Right ventricle myocardium inferior (tissue), 1 donor: Measurements from ENCODE around the gene PAFAH1B1. TPM values are rescaled to one million over a fixed set of nuclear protein-coding genes. Genes with fewer than 3 reads are reported as not detected.
"Not testable (repeated sequence)": the region's sequence is repeated elsewhere in the genome, so short reads cannot be mapped to it uniquely, and the experiment has no call there.

Experiments
- ATAC-seq: fragments of 200-7000 bp; cut with Tn5 transposase; one replicate; pipeline ENCODE4 v1.9.1; 2020; ENCODE audit warnings: mild to moderate bottlenecking, moderate library complexity
- DNase-seq: peaks from one replicate; pipeline ENCODE4 v3.0.0; 2021; ENCODE audit errors: missing footprints
- intact Hi-C: fragments of 100-400 bp; cut with DNase I; formaldehyde crosslinking; loops from one replicate; pipeline ENCODE4 v1.11.0; 2022
- total RNA-seq: library from RNA; stranded (reverse); fragmentation: NEBNext Ultra II Directional; extraction: Animal tissue kit (Norgen Biotek cat#: 25700); gene quantifications from one replicate; pipeline ENCODE4 v1.2.1, GENCODE V29; 2021
- donor health status: DM: no; HTN: yes; CAD: no; lungs with severe emphysema.

The PAFAH1B1 gene
- total RNA-seq, 1 donor from 2014 or later = 115 TPM

DNA sequence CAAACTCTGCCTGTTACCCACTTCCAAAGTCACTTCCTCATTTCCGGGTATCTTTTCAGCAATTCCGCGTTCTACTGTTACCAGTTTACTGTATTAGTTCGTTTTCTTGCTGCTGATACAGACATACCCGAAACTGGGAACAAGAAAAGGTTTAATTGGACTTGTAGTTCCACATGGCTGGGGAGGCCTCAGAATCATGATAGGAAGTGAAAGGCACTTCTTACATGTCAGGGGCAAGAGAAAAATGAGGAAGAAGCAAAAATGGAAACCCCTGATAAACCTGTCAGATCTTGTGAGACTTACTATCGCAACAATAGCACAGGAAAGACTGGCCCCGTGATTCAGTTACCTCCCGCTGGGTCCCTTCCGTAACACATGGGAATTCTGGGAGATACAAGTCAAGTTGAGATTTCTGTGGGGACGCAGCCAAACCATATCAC lies 30.9 kb downstream of the PAFAH1B1 start:
- intact Hi-C loops = loop anchor here (10.0 kb wide), 1 partner anchor 110 kb away; the partner anchor contains the start of gene METTL16
- ATAC-seq (no peak), DNase-seq (no peak)

- DNase-seq, ATAC-seq: not testable (repeated sequence)
- intact Hi-C loops = loop anchor here (10.0 kb wide), 1 partner anchor 112 kb away; the partner anchor contains the start of gene METTL16
Observed at GRCh38 chr17:2626626-2627219, 33.3 kb downstream of the PAFAH1B1 start.

GRCh38 chr17:2628922-2629321 lies 35.5 kb downstream of the PAFAH1B1 start:
- ATAC-seq, DNase-seq: not testable (repeated sequence)
- intact Hi-C loops = loop anchor here (10.0 kb wide), 1 partner anchor 114 kb away; the partner anchor contains the start of gene METTL16

DNA sequence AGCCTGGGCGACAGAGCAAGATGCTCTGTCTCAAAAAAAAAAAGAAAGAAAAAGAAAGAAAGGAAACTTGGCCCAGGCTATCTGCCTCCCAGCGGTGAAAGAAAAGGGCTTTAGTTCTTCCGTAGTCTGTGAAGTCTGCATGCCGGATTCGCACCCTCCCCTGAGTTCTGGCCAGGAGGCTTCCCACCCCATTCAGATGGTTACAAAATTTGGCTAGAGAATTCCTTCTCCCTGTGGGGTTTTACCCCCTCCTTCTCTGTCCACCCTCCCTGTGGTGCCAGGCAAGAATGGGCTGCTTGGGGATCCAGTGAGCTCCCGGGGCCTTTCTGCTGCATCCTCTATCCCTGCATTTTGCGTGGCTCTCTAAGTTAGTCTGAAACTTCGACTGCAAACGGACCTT lies 37.8 kb downstream of the PAFAH1B1 start:
- intact Hi-C loops = loop anchor here (5.0 kb wide), 1 partner anchor 36 kb away; no protein-coding TSS in a partner anchor
- DNase-seq = no peak
- no peak for ATAC-seq

DNA sequence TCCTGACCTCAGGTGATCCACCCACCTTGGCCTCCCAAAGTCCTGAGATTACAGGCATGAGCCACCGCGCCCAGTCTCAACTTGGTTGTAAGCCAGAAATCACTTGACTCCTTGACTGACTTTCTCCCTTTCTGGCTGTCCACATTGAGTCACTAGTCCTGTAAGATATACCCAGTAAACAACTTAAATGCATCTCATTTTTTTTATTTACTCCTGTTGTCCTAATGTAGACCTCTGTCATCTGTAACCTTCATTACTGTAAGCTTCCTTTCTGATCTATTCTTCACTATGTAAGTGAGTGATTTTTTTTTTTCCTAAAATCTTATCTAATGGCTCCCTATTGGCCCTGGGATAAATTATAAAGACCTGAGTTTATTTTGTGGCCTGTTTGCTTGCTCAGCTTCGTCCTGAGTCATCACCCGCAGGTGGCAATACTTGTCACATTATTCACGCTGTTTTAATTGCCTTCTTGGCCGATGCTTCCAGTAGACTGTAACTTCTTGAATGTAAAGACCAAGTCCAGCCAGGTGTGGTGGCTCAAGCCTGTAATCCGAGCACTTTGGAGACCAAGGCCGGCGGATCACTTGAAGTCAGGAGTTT lies 41.0 kb downstream of the PAFAH1B1 start:
- intact Hi-C loops = loop anchor here (5.0 kb wide), 1 partner anchor 33 kb away; no protein-coding TSS in a partner anchor
- ATAC-seq (no peak), DNase-seq (no peak)

DNA sequence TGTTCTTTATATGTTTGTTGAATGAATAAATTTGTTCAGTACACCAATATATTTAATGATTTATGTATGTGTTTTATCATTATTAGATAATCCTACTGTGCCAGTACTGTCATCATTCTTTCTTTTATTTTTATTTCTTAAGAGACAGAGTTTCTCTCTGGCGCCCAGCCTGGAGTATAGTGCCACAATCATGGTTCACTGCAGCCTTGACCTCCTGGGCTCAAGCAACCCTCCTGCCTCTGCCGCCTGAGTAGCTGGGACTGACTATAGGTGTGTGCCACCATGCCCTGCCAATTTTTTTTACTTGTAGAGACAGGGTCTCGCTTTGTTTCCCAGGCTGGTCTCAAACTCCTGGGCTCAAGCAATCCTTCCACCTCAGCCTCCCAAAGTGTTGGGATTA lies 41.8 kb downstream of the PAFAH1B1 start:
- ATAC-seq (no peak), DNase-seq (no peak)
- intact Hi-C loops = loop anchor here (5.0 kb wide), 1 partner anchor 43 kb away; the partner anchor contains the start of gene PAFAH1B1

- intact Hi-C loops = loop anchor here (5.0 kb wide), 1 partner anchor 43 kb away; the partner anchor contains the start of gene PAFAH1B1
Observed at GRCh38 chr17:2635675-2636074, 42.2 kb downstream of the PAFAH1B1 start.

DNA sequence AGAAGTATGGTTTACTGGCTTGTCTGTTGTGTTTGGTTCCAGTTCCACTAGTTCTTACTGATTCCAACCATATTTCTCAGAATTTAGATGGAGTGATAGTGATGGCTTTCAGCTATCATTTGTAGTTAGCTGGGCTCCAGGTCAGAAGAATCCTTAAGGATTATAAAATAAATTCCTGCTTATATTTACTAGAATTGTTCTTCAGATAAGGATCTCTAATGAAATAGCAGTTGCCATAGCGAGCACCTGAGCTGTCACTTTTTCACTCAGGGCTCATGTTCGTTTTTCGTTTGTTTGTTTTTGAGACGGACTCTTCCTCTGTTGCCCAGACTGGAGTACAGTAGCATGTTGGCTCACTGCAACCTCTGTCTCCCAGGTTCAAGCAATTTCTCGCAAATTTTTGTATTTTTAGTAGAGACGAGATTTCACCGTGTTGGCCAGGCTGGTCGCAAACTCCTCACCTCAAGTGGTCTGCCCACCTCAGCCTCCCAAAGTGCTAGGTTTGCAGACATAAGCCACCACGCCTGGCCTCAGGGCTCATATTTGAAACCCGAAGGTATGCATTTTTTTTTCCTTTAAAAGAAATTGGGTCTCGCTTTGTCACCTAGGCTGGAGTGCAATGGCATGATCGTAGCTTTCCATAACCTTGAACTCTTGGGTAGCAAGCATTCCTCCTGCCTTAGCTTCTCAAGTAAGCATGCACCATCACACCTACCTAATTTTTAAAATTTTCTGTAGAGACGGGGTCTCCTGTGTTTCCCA lies 42.9 kb downstream of the PAFAH1B1 start:
- ATAC-seq (no peak), DNase-seq (no peak)
- intact Hi-C loops = loop anchor here (5.0 kb wide), 1 partner anchor 44 kb away; the partner anchor contains the start of gene PAFAH1B1

More at GRCh38 chr17:2635675-2636074, 42.2 kb downstream of the PAFAH1B1 start:
- DNase-seq = no peak
- no peak for ATAC-seq

DNA sequence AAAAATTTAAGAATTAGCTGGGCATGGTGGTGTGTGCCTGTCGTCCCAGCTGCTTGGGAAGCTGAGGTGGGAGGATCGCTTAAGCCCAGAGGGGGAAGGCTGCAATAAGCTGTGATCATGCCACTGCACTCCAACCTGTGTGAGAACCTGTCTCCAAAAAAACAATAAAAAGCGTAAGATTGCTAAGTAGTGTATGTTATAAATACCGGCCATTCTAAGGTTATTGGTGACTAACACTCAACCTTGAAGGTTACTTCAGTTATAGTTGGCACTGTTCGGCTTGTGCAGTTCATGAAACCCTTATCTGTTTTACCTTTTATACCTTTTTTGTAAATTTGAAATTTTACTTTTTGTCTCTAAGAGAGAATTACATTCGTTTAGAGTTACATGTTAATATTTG lies 44.0 kb downstream of the PAFAH1B1 start:
- ATAC-seq (no peak), DNase-seq (no peak)
- intact Hi-C loops = loop anchor here (5.0 kb wide), 1 partner anchor 45 kb away; the partner anchor contains the start of gene PAFAH1B1

DNA sequence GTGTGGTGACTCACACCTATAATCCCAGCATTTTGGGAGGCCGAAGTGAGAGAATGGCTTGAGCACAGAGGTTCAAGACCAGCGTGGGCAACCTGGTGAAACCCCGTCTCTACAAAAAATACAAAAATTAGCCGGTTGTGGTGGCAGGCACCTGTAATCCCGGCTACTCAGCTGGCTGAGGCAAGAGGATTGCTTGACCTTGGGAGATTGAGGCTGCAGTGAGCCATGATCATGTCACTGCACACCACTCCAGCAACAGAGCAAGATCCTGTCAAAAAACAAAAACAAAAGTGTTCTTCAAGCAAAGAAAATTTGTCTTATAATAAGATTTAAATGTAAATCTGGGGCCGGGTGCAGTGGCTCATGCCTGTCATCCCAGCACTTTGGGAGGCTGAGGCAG lies 51.5 kb downstream of the PAFAH1B1 start:
- intact Hi-C loops = no loop called here
- ATAC-seq (no peak), DNase-seq (no peak)

DNA sequence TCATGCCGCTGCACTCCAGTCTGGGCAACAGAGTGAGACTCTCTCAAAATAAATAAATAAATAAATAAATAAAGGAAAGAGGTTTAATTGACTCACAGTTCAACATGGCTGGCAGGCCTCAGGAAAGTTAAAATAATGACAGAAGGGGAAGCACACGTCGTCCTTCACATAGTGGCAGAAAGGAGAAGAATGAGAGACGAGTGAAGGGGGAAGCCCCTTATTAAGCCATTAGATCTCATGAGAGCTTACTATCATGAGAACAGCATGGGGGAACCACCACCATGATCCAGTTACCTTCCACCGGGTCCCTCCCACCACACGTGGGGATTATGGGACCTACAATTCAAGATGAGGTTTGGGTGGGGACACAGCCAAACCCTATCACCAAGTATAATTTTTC lies 54.5 kb downstream of the PAFAH1B1 start:
- no peak for ATAC-seq
- DNase-seq = no peak
- intact Hi-C loops = no loop called here

- ATAC-seq = no peak
- intact Hi-C loops = no loop called here
- no peak for DNase-seq
Observed at GRCh38 chr17:2649191-2649590, 55.7 kb downstream of the PAFAH1B1 start.

DNA sequence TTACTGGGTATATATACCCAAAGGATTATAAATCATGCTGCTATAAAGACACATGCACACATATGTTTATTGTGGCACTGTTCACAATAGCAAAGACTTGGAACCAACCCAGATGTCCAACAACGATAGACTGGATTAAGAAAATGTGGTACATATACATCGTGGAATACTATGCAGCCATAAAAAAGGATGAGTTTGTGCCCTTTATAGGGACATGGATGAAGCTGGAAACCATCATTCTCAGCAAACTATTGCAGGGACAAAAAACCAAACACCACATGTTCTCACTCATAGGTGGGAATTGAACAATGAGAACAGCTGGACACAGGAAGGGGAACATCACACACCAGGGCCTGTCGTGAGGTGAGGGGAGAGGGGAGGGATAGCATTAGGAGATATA lies 59.5 kb downstream of the PAFAH1B1 start:
- ATAC-seq, DNase-seq, intact Hi-C loops: not testable (repeated sequence)

DNA sequence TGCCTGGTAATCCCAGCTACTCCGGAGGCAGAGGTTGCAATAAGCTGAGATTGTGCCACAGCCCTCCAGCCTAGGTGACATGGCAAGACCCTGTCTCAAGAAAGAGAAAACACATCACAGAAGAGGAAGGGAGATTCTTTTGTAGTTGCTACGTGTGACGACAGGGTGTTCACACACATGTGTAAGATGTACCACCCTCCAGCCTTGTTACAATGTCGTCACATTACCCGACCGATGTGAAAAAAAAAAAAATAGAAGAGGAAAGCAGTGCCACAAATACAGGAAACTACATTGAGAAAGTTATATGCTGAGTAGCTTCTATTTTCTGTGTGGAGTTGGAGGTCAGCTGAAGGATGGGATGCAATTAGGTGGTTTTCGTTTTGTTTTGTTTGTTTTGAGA lies 62.1 kb downstream of the PAFAH1B1 start:
- ATAC-seq (no peak), DNase-seq (no peak)
- intact Hi-C loops = no loop called here

GRCh38 chr17:2656283-2656682 lies 62.8 kb downstream of the PAFAH1B1 start:
- no peak for DNase-seq
- no peak for ATAC-seq
- intact Hi-C loops = no loop called here

DNA sequence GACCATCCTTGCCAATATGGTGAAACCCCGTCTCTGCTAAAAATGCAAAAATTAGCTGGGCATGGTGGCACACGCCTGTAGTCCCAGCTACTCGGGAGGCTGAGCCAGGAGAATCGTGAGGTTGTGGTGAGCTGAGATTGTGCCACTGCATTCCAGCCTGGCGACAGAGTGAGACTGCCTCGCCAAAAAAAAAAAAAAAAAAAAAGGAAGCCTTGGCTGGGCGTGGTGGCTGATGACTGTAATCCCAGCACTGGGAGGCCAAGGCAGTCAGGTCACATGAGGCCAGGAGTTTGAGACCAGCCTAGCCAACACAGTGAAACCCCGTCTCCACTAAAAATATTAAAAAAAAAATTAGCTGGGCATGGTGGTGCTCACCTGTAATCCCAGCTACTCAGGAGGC lies 65.9 kb downstream of the PAFAH1B1 start:
- intact Hi-C loops, DNase-seq: not testable (repeated sequence)
- ATAC-seq = peak; percentile 41

DNA sequence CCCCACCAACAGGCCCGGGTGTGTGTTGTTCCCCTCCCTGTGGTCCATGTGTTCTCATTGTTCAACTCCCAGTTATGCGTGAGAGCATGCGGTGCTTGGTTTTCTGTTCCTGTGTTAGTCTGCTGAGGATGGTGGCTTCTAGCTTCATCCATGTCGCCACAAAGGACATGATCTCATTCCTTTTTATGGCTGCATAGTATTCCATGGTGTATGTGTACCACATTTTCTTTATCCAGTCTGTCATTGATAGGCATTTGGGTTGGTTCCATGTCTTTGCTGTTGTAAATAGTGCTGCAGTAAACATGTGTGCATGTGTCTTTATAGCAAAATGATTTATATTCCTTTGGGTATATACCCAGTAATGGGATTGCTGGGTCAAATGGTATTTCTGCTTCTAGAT lies 67.0 kb downstream of the PAFAH1B1 start:
- intact Hi-C loops, DNase-seq, ATAC-seq: not testable (repeated sequence)

DNA sequence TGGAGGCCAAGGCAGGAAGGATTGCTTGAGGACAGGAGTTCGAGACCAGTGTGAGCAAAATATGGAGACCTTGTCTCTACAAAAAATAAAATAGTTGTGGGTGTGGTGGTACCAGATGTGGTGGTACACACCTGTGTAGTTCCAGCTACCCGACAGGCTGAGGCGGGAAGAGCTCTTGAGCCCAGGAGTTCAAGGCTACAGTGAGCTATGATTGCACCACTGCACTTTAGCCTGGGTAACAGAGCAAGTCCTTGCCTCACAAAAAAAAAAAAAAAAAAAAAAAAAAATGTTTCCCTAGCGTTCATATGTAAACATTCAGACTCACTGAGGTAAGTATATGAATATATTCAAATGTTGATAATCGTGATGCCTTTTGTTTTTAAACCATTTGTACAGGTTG lies 78.6 kb downstream of the PAFAH1B1 start:
- intact Hi-C loops = no loop called here
- no peak for DNase-seq
- no peak for ATAC-seq

DNA sequence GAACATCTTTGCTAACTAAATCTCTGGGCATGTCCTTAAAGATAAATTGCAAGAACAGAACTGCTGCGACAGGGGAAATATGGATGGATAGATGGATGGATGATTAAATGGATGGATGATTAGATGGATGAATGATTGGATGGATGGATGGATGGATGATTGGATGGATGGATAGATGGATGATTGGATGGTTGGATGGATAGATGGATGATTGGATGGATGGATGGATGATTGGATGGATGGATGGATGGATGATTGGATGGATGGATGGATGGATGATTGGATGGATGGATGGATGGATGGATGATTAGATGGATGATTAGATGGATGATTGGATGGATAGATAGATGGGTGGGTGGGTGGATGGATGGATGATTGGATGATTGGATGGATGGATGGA lies 85.8 kb downstream of the PAFAH1B1 start:
- DNase-seq, intact Hi-C loops, ATAC-seq: not testable (repeated sequence)
